ENCODE results near the gene PCAT7. TPM values are rescaled to one million over a fixed set of nuclear protein-coding genes. Genes with fewer than 3 reads are reported as not detected.
"Not testable (repeated sequence)": the region's sequence is repeated elsewhere in the genome, so short reads cannot be mapped to it uniquely, and the experiment has no call there.

The PCAT7 gene
- total RNA-seq, 1 donor from 2014 or later, result 0.35 TPM

- no peak overlapping the region for H3K27ac ChIP-seq
- H3K36me3 ChIP-seq, result no peaks in the 10 kb centered on the region
- DNase-seq, result no peak
- no peaks in the 10 kb centered on the region for H3K27me3 ChIP-seq
- no peaks in the 10 kb centered on the region for H3K9me3 ChIP-seq
- intact Hi-C loops (cut with DNase I), result no loop called here
- TF ChIP-seq CTCF (IDR thresholded peaks at IDR 0.05), result no peak
- H3K4me3 ChIP-seq, result no peak overlapping the region
- no peaks in the 10 kb centered on the region for H3K4me1 ChIP-seq
- no peak for ATAC-seq
Observed at GRCh38 chr9:94533155-94533554, 21.7 kb upstream of the PCAT7 start.

GRCh38 chr9:94533601-94534000, 21.3 kb upstream of the PCAT7 start:
- H3K4me3 ChIP-seq, result no peak overlapping the region
- intact Hi-C loops (cut with DNase I), result no loop called here
- TF ChIP-seq CTCF (IDR thresholded peaks at IDR 0.05), result no peak
- ATAC-seq (no peak), DNase-seq (no peak)
- no peak overlapping the region for H3K27ac ChIP-seq
- H3K9me3 ChIP-seq, result no peaks in the 10 kb centered on the region
- no peaks in the 10 kb centered on the region for H3K36me3 ChIP-seq
- H3K27me3 ChIP-seq, result no peaks in the 10 kb centered on the region
- no peaks in the 10 kb centered on the region for H3K4me1 ChIP-seq

- ATAC-seq, result no peak
- TF ChIP-seq CTCF (IDR thresholded peaks at IDR 0.05), result no peak
- intact Hi-C loops (cut with DNase I), result no loop called here
Observed at GRCh38 chr9:94534901-94535300, 20.0 kb upstream of the PCAT7 start.

GRCh38 chr9:94538908-94539307, 16.0 kb upstream of the PCAT7 start:
- Histone ChIP-seq H3K36me3 (no peaks in the 10 kb centered on the region), H3K27me3 (no peaks in the 10 kb centered on the region), H3K27ac (no peak overlapping the region), H3K4me1 (no peaks in the 10 kb centered on the region), H3K4me3 (no peak overlapping the region), H3K9me3 (no peaks in the 10 kb centered on the region)
- ATAC-seq (no peak), DNase-seq (no peak)
- TF ChIP-seq CTCF (IDR thresholded peaks at IDR 0.05), result no peak
- intact Hi-C loops (cut with DNase I), result no loop called here

More at GRCh38 chr9:94534901-94535300, 20.0 kb upstream of the PCAT7 start:
- no peaks in the 10 kb centered on the region for H3K4me1 ChIP-seq
- no peak overlapping the region for H3K4me3 ChIP-seq
- no peak for DNase-seq
- H3K9me3 ChIP-seq, result no peaks in the 10 kb centered on the region
- no peak overlapping the region for H3K27ac ChIP-seq
- H3K27me3 ChIP-seq, result no peaks in the 10 kb centered on the region
- no peaks in the 10 kb centered on the region for H3K36me3 ChIP-seq

- H3K27me3 ChIP-seq; DNase-seq; ATAC-seq; H3K4me1 ChIP-seq; intact Hi-C loops (cut with DNase I); H3K36me3 ChIP-seq; H3K9me3 ChIP-seq; H3K27ac ChIP-seq; H3K4me3 ChIP-seq: not testable (repeated sequence)
Observed at GRCh38 chr9:94544335-94544734, 10.5 kb upstream of the PCAT7 start.

- Histone ChIP-seq H3K4me1 (no peaks in the 10 kb centered on the region), H3K27ac (no peak overlapping the region), H3K4me3 (no peak overlapping the region), H3K36me3 (no peaks in the 10 kb centered on the region), H3K9me3 (no peaks in the 10 kb centered on the region), H3K27me3 (no peaks in the 10 kb centered on the region)
- DNase-seq (no peak), ATAC-seq (no peak)
- intact Hi-C loops (cut with DNase I), result no loop called here
- TF ChIP-seq CTCF (IDR thresholded peaks at IDR 0.05), result no peak
Observed at GRCh38 chr9:94545940-94546339, 8.9 kb upstream of the PCAT7 start.

Measured in upper lobe of right lung (tissue), 1 donor.